ENCODE results near the gene MANF.
"Not testable (repeated sequence)": the region's sequence is repeated elsewhere in the genome, so short reads cannot be mapped to it uniquely, and the experiment has no call there.

MANF gene

GRCh38 chr3:51362476-51362875, 22.6 kb upstream of the MANF start:
- Histone ChIP-seq H3K4me1 (no peaks in the 10 kb centered on the region), H3K27me3 (no peaks in the 10 kb centered on the region), H3K4me3 (no peak overlapping the region), H3K9ac (no peak overlapping the region), H4K20me1 (no peaks in the 10 kb centered on the region), H3K9me3 (replicated peaks in 1 of 11) (0 out of 22 replicates have a peak, but pooled peaks cover 0 to 7% (median 0%) of the 10 kb centered on the region in 11 experiments), H3K4me2 (no peak overlapping the region), H3K36me3 (no peaks in the 10 kb centered on the region), H3K27ac (no peak overlapping the region)
- no peak for TF ChIP-seq Cebpa-rat (IDR thresholded peaks at IDR 0.05)

- H3K4me2 ChIP-seq; H3K36me3 ChIP-seq; H3K27ac ChIP-seq; H3K9ac ChIP-seq; H3K9me3 ChIP-seq (replicated peaks in 1 of 11); H3K4me1 ChIP-seq; H3K4me3 ChIP-seq; H3K27me3 ChIP-seq; H4K20me1 ChIP-seq: not testable (repeated sequence)
Observed at GRCh38 chr3:51368276-51368675, 16.8 kb upstream of the MANF start.

- no peaks in the 10 kb centered on the region for H3K36me3 ChIP-seq
Observed at GRCh38 chr3:51371943-51372557, 13.0 kb upstream of the MANF start.

GRCh38 chr3:51373658-51374421, 11.3 kb upstream of the MANF start:
- no peaks in the 10 kb centered on the region for H3K9me3 ChIP-seq (replicated peaks in 1 of 11)
- H4K20me1 ChIP-seq, result no peaks in the 10 kb centered on the region
- H3K27me3 ChIP-seq, result no peaks in the 10 kb centered on the region
- H3K4me2 ChIP-seq, result no peak overlapping the region
- peaks cover 10 to 13% (median 12%) of the 10 kb centered on the region in 10 experiments for H3K4me1 ChIP-seq
- no peak overlapping the region for H3K27ac ChIP-seq
- TF ChIP-seq Cebpa-rat (IDR thresholded peaks at IDR 0.05), result no peak
- H3K4me3 ChIP-seq, result no peak overlapping the region
- H3K9ac ChIP-seq, result peak overlapping the region in 1 of 11 experiments; percentile 8; a peak in 1 of 22 replicates
- H3K36me3 ChIP-seq, result no peaks in the 10 kb centered on the region

More at GRCh38 chr3:51371943-51372557, 13.0 kb upstream of the MANF start:
- H3K27ac ChIP-seq, result no peak overlapping the region
- H4K20me1 ChIP-seq, result no peaks in the 10 kb centered on the region
- H3K27me3 ChIP-seq, result no peaks in the 10 kb centered on the region
- no peak overlapping the region for H3K4me2 ChIP-seq
- no peaks in the 10 kb centered on the region for H3K4me1 ChIP-seq
- no peak overlapping the region for H3K4me3 ChIP-seq
- H3K9me3 ChIP-seq (replicated peaks in 1 of 11), result peaks cover 0 to 5% (median 0%) of the 10 kb centered on the region in 11 experiments; a peak in 2 of 22 replicates
- no peak overlapping the region for H3K9ac ChIP-seq
- TF ChIP-seq Cebpa-rat (IDR thresholded peaks at IDR 0.05), result no peak

- Histone ChIP-seq H3K27ac (no peak overlapping the region), H3K4me1 (peaks cover 16 to 20% (median 18%) of the 10 kb centered on the region in 10 experiments), H3K9me3 (replicated peaks in 1 of 11) (no peaks in the 10 kb centered on the region), H3K36me3 (no peaks in the 10 kb centered on the region), H3K4me3 (no peak overlapping the region), H3K4me2 (no peak overlapping the region), H4K20me1 (no peaks in the 10 kb centered on the region), H3K9ac (no peak overlapping the region), H3K27me3 (no peaks in the 10 kb centered on the region)
- TF ChIP-seq Cebpa-rat (IDR thresholded peaks at IDR 0.05), result no peak
Observed at GRCh38 chr3:51374456-51374855, 10.6 kb upstream of the MANF start.

GRCh38 chr3:51375136-51375535, 10.0 kb upstream of the MANF start:
- H3K4me1 ChIP-seq, result peaks cover 23 to 26% (median 24%) of the 10 kb centered on the region in 10 experiments
- no peak overlapping the region for H3K4me2 ChIP-seq
- H3K27me3 ChIP-seq, result no peaks in the 10 kb centered on the region
- no peak overlapping the region for H3K9ac ChIP-seq
- no peaks in the 10 kb centered on the region for H3K36me3 ChIP-seq
- no peaks in the 10 kb centered on the region for H3K9me3 ChIP-seq (replicated peaks in 1 of 11)
- no peaks in the 10 kb centered on the region for H4K20me1 ChIP-seq
- no peak for TF ChIP-seq Cebpa-rat (IDR thresholded peaks at IDR 0.05)
- H3K4me3 ChIP-seq, result no peak overlapping the region
- H3K27ac ChIP-seq, result no peak overlapping the region

GRCh38 chr3:51375571-51375970, 9.5 kb upstream of the MANF start:
- TF ChIP-seq Cebpa-rat (IDR thresholded peaks at IDR 0.05), result no peak
- no peaks in the 10 kb centered on the region for H3K36me3 ChIP-seq
- H3K27me3 ChIP-seq, result no peaks in the 10 kb centered on the region
- H3K4me1 ChIP-seq, result peaks cover 23 to 31% (median 28%) of the 10 kb centered on the region in 10 experiments
- no peaks in the 10 kb centered on the region for H3K9me3 ChIP-seq (replicated peaks in 1 of 11)
- H3K4me2 ChIP-seq, result no peak overlapping the region
- no peak overlapping the region for H3K4me3 ChIP-seq
- H3K27ac ChIP-seq, result no peak overlapping the region
- H3K9ac ChIP-seq, result no peak overlapping the region
- H4K20me1 ChIP-seq, result no peaks in the 10 kb centered on the region

- TF ChIP-seq Cebpa-rat (IDR thresholded peaks at IDR 0.05), result no peak
- Histone ChIP-seq H3K9me3 (replicated peaks in 1 of 11) (no peaks in the 10 kb centered on the region), H3K9ac (no peak overlapping the region; a peak in 1 of 22 replicates), H3K4me2 (peak overlapping the region; percentile 63 to 93 (median 78)), H3K4me3 (no peak overlapping the region), H3K27me3 (no peaks in the 10 kb centered on the region), H3K27ac (peak overlapping the region in 3 of 11 experiments; percentile 68 to 78 (median 77); a peak in 3 of 22 replicates), H3K36me3 (no peaks in the 10 kb centered on the region), H3K4me1 (peaks cover 30 to 45% (median 33%) of the 10 kb centered on the region in 10 experiments), H4K20me1 (no peaks in the 10 kb centered on the region)
Observed at GRCh38 chr3:51378065-51378464, 7.0 kb upstream of the MANF start.

GRCh38 chr3:51378726-51379125, 6.4 kb upstream of the MANF start:
- peak overlapping the region in 8 of 11 experiments; percentile 44 to 78 (median 66); a peak in 12 of 22 replicates for H3K27ac ChIP-seq
- peak overlapping the region; percentile 63 to 93 (median 78) for H3K4me2 ChIP-seq
- no peak for TF ChIP-seq Cebpa-rat (IDR thresholded peaks at IDR 0.05)
- H3K36me3 ChIP-seq, result no peaks in the 10 kb centered on the region
- peak overlapping the region in 5 of 11 experiments; percentile 45 to 62 (median 60); a peak in 7 of 22 replicates for H3K9ac ChIP-seq
- H3K9me3 ChIP-seq (replicated peaks in 1 of 11), result no peaks in the 10 kb centered on the region
- peaks cover 36 to 51% (median 39%) of the 10 kb centered on the region in 10 experiments for H3K4me1 ChIP-seq
- H3K27me3 ChIP-seq, result no peaks in the 10 kb centered on the region
- no peaks in the 10 kb centered on the region for H4K20me1 ChIP-seq
- no peak overlapping the region for H3K4me3 ChIP-seq

Measured in BLaER1 treated with 17β-estradiol and CSF1 and Interleukin-3, amounts not matched to agents 10 nM and 100 nM (cell line).